Adipocyte (in vitro differentiated cells): Measurements from ENCODE around the gene DOK7.
A peak's percentile ranks its signal among the peaks of the same experiment; 100 is the strongest.

Source experiments
- DNase-seq: peaks from one replicate; pipeline ENCODE4 v3.0.0-alpha.2; 2015; ENCODE audit warnings: low read depth
- H3K27me3 ChIP-seq: replicated peaks from 2 replicates; pipeline ENCODE4 v1.7.0; 2013; ENCODE audit warnings: mild to moderate bottlenecking, low read length, moderate library complexity; ENCODE audit not compliant: control insufficient read depth, insufficient read depth
- H3K36me3 ChIP-seq: 2 replicates; pipeline ENCODE4 v1.7.0; 2013; ENCODE audit warnings: low read length, mild to moderate bottlenecking, moderate library complexity; ENCODE audit not compliant: control insufficient read depth, insufficient read depth, severe bottlenecking
- H3K4me1 ChIP-seq: 2 replicates; pipeline ENCODE4 v1.7.0; 2013; ENCODE audit warnings: mild to moderate bottlenecking, low read length, moderate library complexity; ENCODE audit not compliant: control insufficient read depth, insufficient read depth
- H3K4me3 ChIP-seq: 2 replicates; pipeline ENCODE4 v1.7.0; 2013; ENCODE audit warnings: mild to moderate bottlenecking, low read length, moderate library complexity
- H3K9ac ChIP-seq: 2 replicates; pipeline ENCODE4 v1.7.0; 2013; ENCODE audit warnings: mild to moderate bottlenecking, low read length, moderate library complexity
- H3K9me3 ChIP-seq: 2 replicates; pipeline ENCODE4 v1.7.0; 2013; ENCODE audit warnings: mild to moderate bottlenecking, low read length, moderate library complexity; ENCODE audit not compliant: control insufficient read depth

DOK7 gene

GRCh38 chr4:3491681-3492405 is 28.7 kb downstream of the DOK7 start:
- no peak overlapping the region for H3K9ac ChIP-seq
- no peaks in the 10 kb centered on the region for H3K4me1 ChIP-seq
- no peak overlapping the region for H3K4me3 ChIP-seq
- peak; percentile 48 for DNase-seq
- H3K9me3 ChIP-seq = no peaks in the 10 kb centered on the region
- peaks cover 21% of the 10 kb centered on the region for H3K27me3 ChIP-seq
- H3K36me3 ChIP-seq = no peaks in the 10 kb centered on the region

- Histone ChIP-seq H3K27me3 (peaks cover 21% of the 10 kb centered on the region), H3K9me3 (no peaks in the 10 kb centered on the region), H3K9ac (no peak overlapping the region), H3K4me3 (no peak overlapping the region), H3K4me1 (no peaks in the 10 kb centered on the region), H3K36me3 (no peaks in the 10 kb centered on the region)
- DNase-seq = no peak
These were observed 29.9 kb downstream of the DOK7 start for GRCh38 chr4:3492741-3493719.

- no peak overlapping the region for H3K4me3 ChIP-seq
- no peak for DNase-seq
- H3K9ac ChIP-seq = no peak overlapping the region
- no peaks in the 10 kb centered on the region for H3K4me1 ChIP-seq
- peaks cover 21% of the 10 kb centered on the region for H3K27me3 ChIP-seq
- H3K36me3 ChIP-seq = no peaks in the 10 kb centered on the region
- no peaks in the 10 kb centered on the region for H3K9me3 ChIP-seq
These were observed 30.8 kb downstream of the DOK7 start for GRCh38 chr4:3493720-3494461.

GRCh38 chr4:3494462-3494871 is 31.4 kb downstream of the DOK7 start:
- H3K4me1 ChIP-seq = no peaks in the 10 kb centered on the region
- no peak overlapping the region for H3K4me3 ChIP-seq
- no peak for DNase-seq
- H3K36me3 ChIP-seq = no peaks in the 10 kb centered on the region
- H3K27me3 ChIP-seq = peaks cover 21% of the 10 kb centered on the region
- H3K9ac ChIP-seq = no peak overlapping the region
- no peaks in the 10 kb centered on the region for H3K9me3 ChIP-seq

GRCh38 chr4:3495204-3495975 is 32.3 kb downstream of the DOK7 start:
- no peaks in the 10 kb centered on the region for H3K4me1 ChIP-seq
- DNase-seq = no peak
- H3K27me3 ChIP-seq = peaks cover 21% of the 10 kb centered on the region
- H3K4me3 ChIP-seq = no peak overlapping the region
- no peaks in the 10 kb centered on the region for H3K36me3 ChIP-seq
- no peak overlapping the region for H3K9ac ChIP-seq
- H3K9me3 ChIP-seq = no peaks in the 10 kb centered on the region

- no peak overlapping the region for H3K4me3 ChIP-seq
- H3K9me3 ChIP-seq = no peaks in the 10 kb centered on the region
- H3K4me1 ChIP-seq = no peaks in the 10 kb centered on the region
- no peak for DNase-seq
- H3K9ac ChIP-seq = no peak overlapping the region
- H3K36me3 ChIP-seq = no peaks in the 10 kb centered on the region
- H3K27me3 ChIP-seq = peaks cover 14% of the 10 kb centered on the region
These were observed 32.9 kb downstream of the DOK7 start for GRCh38 chr4:3496021-3496420.

- Histone ChIP-seq H3K4me3 (no peak overlapping the region), H3K9ac (no peak overlapping the region), H3K27me3 (peaks cover 6% of the 10 kb centered on the region), H3K4me1 (no peaks in the 10 kb centered on the region), H3K36me3 (no peaks in the 10 kb centered on the region), H3K9me3 (no peaks in the 10 kb centered on the region)
- DNase-seq = no peak
These were observed 34.0 kb downstream of the DOK7 start for GRCh38 chr4:3497095-3497494.

GRCh38 chr4:3497523-3498389 is 34.6 kb downstream of the DOK7 start:
- H3K4me1 ChIP-seq = no peaks in the 10 kb centered on the region
- no peaks in the 10 kb centered on the region for H3K36me3 ChIP-seq
- H3K4me3 ChIP-seq = no peak overlapping the region
- H3K9me3 ChIP-seq = no peaks in the 10 kb centered on the region
- no peak for DNase-seq
- peaks cover 6% of the 10 kb centered on the region for H3K27me3 ChIP-seq
- no peak overlapping the region for H3K9ac ChIP-seq

GRCh38 chr4:3498407-3498806 is 35.3 kb downstream of the DOK7 start:
- Histone ChIP-seq H3K27me3 (peaks cover 6% of the 10 kb centered on the region), H3K36me3 (no peaks in the 10 kb centered on the region), H3K4me3 (no peak overlapping the region), H3K9me3 (no peaks in the 10 kb centered on the region), H3K9ac (no peak overlapping the region), H3K4me1 (no peaks in the 10 kb centered on the region)
- DNase-seq = no peak

- no peaks in the 10 kb centered on the region for H3K36me3 ChIP-seq
- H3K9me3 ChIP-seq = no peaks in the 10 kb centered on the region
- no peak overlapping the region for H3K4me3 ChIP-seq
- peaks cover 6% of the 10 kb centered on the region for H3K27me3 ChIP-seq
- no peak for DNase-seq
- H3K4me1 ChIP-seq = no peaks in the 10 kb centered on the region
- H3K9ac ChIP-seq = no peak overlapping the region
These were observed 35.9 kb downstream of the DOK7 start for GRCh38 chr4:3498901-3499510.
